Skeletal muscle tissue (tissue), 4 donors: ENCODE results near the gene GTF3C1. TPM values are rescaled to one million over a fixed set of nuclear protein-coding genes. Genes with fewer than 3 reads are reported as not detected.

Experiments
- H3K27ac ChIP-seq: one replicate; pipeline ENCODE4 v1.7.0; 2013; ENCODE audit warnings: mild to moderate bottlenecking, low read depth, low read length, inconsistent platforms
- H3K27me3 ChIP-seq, 3 donors: one replicate each; pipeline ENCODE4 v1.7.0; 2013; ENCODE audit warnings: low read length in 3 of 3; ENCODE audit not compliant: control insufficient read depth in 3 of 3, insufficient read depth in 3 of 3
- H3K36me3 ChIP-seq, 3 donors: one replicate each; pipeline ENCODE4 v1.7.0; 2013; ENCODE audit warnings: low read length in 3 of 3; ENCODE audit not compliant: control insufficient read depth in 3 of 3, insufficient read depth in 3 of 3
- H3K4me1 ChIP-seq, 3 donors: one replicate each; pipeline ENCODE4 v1.7.0; 2013; ENCODE audit warnings: low read length in 3 of 3, mild to moderate bottlenecking in 3 of 3; ENCODE audit not compliant: control insufficient read depth in 3 of 3, insufficient read depth in 3 of 3
- H3K4me3 ChIP-seq, 3 donors: one replicate each; pipeline ENCODE4 v1.7.0; 2013; ENCODE audit warnings: low read length in 3 of 3
- H3K9ac ChIP-seq, 3 donors: one replicate each; pipeline ENCODE4 v1.7.0; 2013; ENCODE audit warnings: low read length in 3 of 3, mild to moderate bottlenecking in 3 of 3, moderate library complexity in 2 of 3, low read depth in 1 of 3
- H3K9me3 ChIP-seq, 3 donors: one replicate each; pipeline ENCODE4 v1.7.0; 2013; ENCODE audit warnings: low read length in 3 of 3; ENCODE audit not compliant: control insufficient read depth in 3 of 3
- total RNA-seq: library from RNA; depleted of rRNA; stranded (reverse); fragments of >200 nt; gene quantifications from one replicate; pipeline ENCODE4 v1.2.3, GENCODE V29; 2014
- donor health status: Osteomylitis.

GTF3C1 gene
- total RNA-seq, 1 donor from 2014 or later: 48.0 TPM

GRCh38 chr16:27492588-27492979 is 57.1 kb downstream of the GTF3C1 start:
- no peaks in the 10 kb centered on the region for H3K9me3 ChIP-seq
- H3K4me1 ChIP-seq: peaks cover 0 to 3% (median 0%) of the 10 kb centered on the region in 3 donors
- H3K9ac ChIP-seq: no peak overlapping the region
- H3K4me3 ChIP-seq: no peak overlapping the region
- H3K27me3 ChIP-seq: no peaks in the 10 kb centered on the region
- no peak overlapping the region for H3K27ac ChIP-seq
- peaks cover 81 to 93% (median 86%) of the 10 kb centered on the region in 3 donors for H3K36me3 ChIP-seq

- no peak overlapping the region for H3K27ac ChIP-seq
- H3K4me1 ChIP-seq: peaks cover 0 to 3% (median 0%) of the 10 kb centered on the region in 3 donors
- H3K9me3 ChIP-seq: no peaks in the 10 kb centered on the region
- H3K27me3 ChIP-seq: no peaks in the 10 kb centered on the region
- peaks cover 79 to 92% (median 85%) of the 10 kb centered on the region in 3 donors for H3K36me3 ChIP-seq
- H3K9ac ChIP-seq: no peak overlapping the region
- H3K4me3 ChIP-seq: no peak overlapping the region
Observed at GRCh38 chr16:27491894-27492587, 57.7 kb downstream of the GTF3C1 start.

DNA sequence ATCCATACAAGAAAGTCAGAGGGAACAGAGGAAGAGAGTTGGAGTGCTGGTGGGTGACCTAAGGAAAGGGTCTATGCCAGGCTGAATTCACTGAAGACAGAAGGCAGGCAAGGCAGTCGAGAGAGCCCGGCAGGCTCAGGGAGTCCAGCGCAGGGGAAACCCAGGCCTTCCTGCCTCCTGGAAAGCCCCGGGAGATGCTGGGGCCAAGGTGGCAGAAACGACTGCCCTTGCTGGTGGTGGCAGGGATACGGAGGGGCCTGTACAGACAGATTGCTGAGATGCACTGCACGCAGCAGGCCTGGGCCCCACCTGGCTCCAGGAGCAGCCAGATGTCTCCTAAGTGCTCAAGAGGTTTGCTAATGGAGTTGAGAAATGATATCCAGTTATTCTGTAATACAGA is 59.8 kb downstream of the GTF3C1 start:
- Histone ChIP-seq H3K4me1 (peaks cover 0 to 6% (median 0%) of the 10 kb centered on the region in 3 donors), H3K27me3 (no peaks in the 10 kb centered on the region), H3K9ac (no peak overlapping the region), H3K36me3 (peaks cover 82 to 94% (median 87%) of the 10 kb centered on the region in 3 donors), H3K4me3 (no peak overlapping the region), H3K27ac (no peak overlapping the region), H3K9me3 (no peaks in the 10 kb centered on the region)

DNA sequence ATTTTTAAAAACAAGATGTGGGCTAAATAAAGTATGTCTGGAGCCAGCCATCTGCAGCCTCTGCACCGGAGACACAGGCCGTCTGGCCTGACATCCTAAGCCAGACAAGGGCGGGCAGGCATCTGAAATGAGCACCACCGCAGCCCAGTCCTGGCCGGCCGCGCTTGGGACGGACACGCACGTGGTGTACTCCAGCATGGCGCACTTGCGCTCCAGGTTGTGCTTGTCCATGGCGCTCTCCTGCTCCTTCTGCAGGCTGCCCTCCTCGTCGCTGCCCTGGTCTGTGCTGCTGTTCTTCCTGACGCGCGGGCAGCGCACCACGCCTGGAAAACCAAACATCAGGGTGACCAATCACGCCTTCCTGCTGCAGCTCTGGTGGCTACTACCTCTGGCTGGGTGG is 60.3 kb downstream of the GTF3C1 start:
- Histone ChIP-seq H3K27me3 (no peaks in the 10 kb centered on the region), H3K4me1 (peaks cover 0 to 6% (median 0%) of the 10 kb centered on the region in 3 donors), H3K36me3 (peaks cover 82 to 94% (median 87%) of the 10 kb centered on the region in 3 donors), H3K27ac (no peak overlapping the region), H3K4me3 (no peak overlapping the region), H3K9ac (no peak overlapping the region), H3K9me3 (no peaks in the 10 kb centered on the region)

DNA sequence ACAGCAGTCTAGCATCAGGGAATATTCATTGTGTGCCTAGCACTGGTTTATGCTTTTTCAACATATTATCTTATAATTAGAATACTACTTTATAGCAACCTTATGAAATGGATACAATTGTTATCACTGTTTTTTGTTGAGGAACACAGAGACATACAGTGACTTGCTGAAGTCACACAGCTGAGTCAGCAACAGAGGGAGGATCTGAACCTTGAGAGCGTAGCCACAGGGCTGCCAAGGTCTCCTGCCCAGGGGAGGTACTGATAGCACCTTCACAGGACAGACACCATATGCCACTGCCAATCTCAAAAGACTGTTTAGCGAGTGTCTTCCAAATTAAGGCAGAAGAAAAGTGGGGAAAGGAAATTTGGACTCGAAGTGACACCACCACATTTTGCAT is 63.0 kb downstream of the GTF3C1 start:
- Histone ChIP-seq H3K4me3 (no peak overlapping the region), H3K36me3 (peaks cover 87 to 98% (median 96%) of the 10 kb centered on the region in 3 donors), H3K27ac (no peak overlapping the region), H3K9ac (no peak overlapping the region), H3K9me3 (no peaks in the 10 kb centered on the region), H3K4me1 (peaks cover 22 to 29% (median 23%) of the 10 kb centered on the region in 3 donors), H3K27me3 (no peaks in the 10 kb centered on the region)

DNA sequence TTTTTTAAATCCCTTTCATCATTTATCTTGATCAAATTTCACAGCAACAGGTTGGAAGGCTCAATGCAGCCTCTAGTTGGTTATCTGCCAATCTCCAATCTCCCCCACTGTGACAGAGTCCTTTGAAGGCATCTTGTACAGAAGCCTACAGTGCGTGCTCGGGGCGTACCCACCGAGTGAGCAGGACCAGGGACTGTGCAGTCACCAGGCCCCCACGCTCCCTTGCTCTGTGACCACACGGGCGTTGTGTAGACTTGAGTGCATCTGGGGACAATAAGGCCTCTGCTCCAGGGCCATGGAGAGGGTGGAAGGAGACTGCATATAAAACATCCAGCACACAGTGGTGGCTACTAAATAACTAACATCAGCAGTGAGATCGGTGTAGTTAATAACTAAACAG is 63.4 kb downstream of the GTF3C1 start:
- no peaks in the 10 kb centered on the region for H3K27me3 ChIP-seq
- H3K9me3 ChIP-seq: no peaks in the 10 kb centered on the region
- H3K36me3 ChIP-seq: peaks cover 87 to 98% (median 96%) of the 10 kb centered on the region in 3 donors
- no peak overlapping the region for H3K9ac ChIP-seq
- H3K4me3 ChIP-seq: no peak overlapping the region
- H3K4me1 ChIP-seq: peaks cover 25 to 30% (median 27%) of the 10 kb centered on the region in 3 donors
- H3K27ac ChIP-seq: no peak overlapping the region

DNA sequence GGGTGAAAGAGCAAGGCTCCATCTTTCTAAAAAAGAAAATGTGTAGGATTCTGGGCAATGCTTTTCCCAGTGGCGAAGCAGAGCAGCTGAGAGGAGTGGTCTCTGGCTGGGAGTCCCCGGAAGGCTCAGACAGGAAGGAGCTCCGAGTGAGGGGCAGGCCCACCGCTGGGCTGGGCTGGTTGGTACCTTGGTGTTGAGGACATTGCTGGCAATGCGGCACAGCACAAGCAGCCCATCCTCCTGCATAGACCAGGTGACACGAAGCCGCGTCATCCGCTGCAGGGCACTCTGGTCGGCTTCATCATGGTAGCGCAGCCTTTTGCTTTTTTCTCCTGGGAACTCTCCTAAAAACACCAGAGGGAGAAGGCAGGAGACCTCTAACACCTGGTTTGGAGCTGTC is 63.9 kb downstream of the GTF3C1 start:
- no peak overlapping the region for H3K9ac ChIP-seq
- H3K27me3 ChIP-seq: no peaks in the 10 kb centered on the region
- no peak overlapping the region for H3K27ac ChIP-seq
- H3K4me3 ChIP-seq: no peak overlapping the region
- H3K4me1 ChIP-seq: peaks cover 25 to 32% (median 27%) of the 10 kb centered on the region in 3 donors
- H3K36me3 ChIP-seq: peaks cover 87 to 98% (median 96%) of the 10 kb centered on the region in 3 donors
- no peaks in the 10 kb centered on the region for H3K9me3 ChIP-seq

- H3K9me3 ChIP-seq: no peaks in the 10 kb centered on the region
- no peak overlapping the region for H3K9ac ChIP-seq
- peaks cover 25 to 32% (median 27%) of the 10 kb centered on the region in 3 donors for H3K4me1 ChIP-seq
- H3K27ac ChIP-seq: no peak overlapping the region
- peaks cover 83 to 97% (median 96%) of the 10 kb centered on the region in 3 donors for H3K36me3 ChIP-seq
- no peaks in the 10 kb centered on the region for H3K27me3 ChIP-seq
- H3K4me3 ChIP-seq: no peak overlapping the region
Observed at GRCh38 chr16:27485126-27485525, 64.6 kb downstream of the GTF3C1 start.

GRCh38 chr16:27483624-27484023 is 66.1 kb downstream of the GTF3C1 start:
- Histone ChIP-seq H3K4me1 (peaks cover 25 to 36% (median 27%) of the 10 kb centered on the region in 3 donors), H3K27ac (peak overlapping the region; percentile 76), H3K9ac (peak overlapping the region in 2 of 3 donors; percentile 44 to 57), H3K36me3 (peaks cover 72 to 92% (median 82%) of the 10 kb centered on the region in 3 donors), H3K9me3 (no peaks in the 10 kb centered on the region), H3K27me3 (no peaks in the 10 kb centered on the region), H3K4me3 (peak overlapping the region in 1 of 3 donors; percentile 41)

GRCh38 chr16:27483088-27483437 is 66.7 kb downstream of the GTF3C1 start:
- H3K36me3 ChIP-seq: peaks cover 71 to 92% (median 82%) of the 10 kb centered on the region in 3 donors
- no peaks in the 10 kb centered on the region for H3K27me3 ChIP-seq
- no peaks in the 10 kb centered on the region for H3K9me3 ChIP-seq
- peak overlapping the region in 1 of 3 donors; percentile 13 for H3K4me3 ChIP-seq
- peaks cover 25 to 36% (median 27%) of the 10 kb centered on the region in 3 donors for H3K4me1 ChIP-seq
- peak overlapping the region in 2 of 3 donors; percentile 43 to 79 for H3K9ac ChIP-seq
- peak overlapping the region; percentile 76 for H3K27ac ChIP-seq
